GM12891 (cell line): ENCODE data around the gene ILF2.

ENCODE experiments used
- POLR2A ChIP-seq: IDR thresholded peaks from 2 replicates; pipeline ENCODE4 v1.6.1; 2011; ENCODE audit warnings: low read depth, low read length, control low read depth
- TAF1 ChIP-seq: IDR thresholded peaks from 2 replicates; pipeline ENCODE4 v1.6.1; 2011; ENCODE audit warnings: low read depth, low read length, control low read depth

- TF ChIP-seq TAF1 (no peak), POLR2A (no peak)
Measured at GRCh38 chr1:153635872-153636271, 34.9 kb downstream of the ILF2 start.
